ENCODE data around the gene SCAPER. TPM values are rescaled to one million over a fixed set of nuclear protein-coding genes. Genes with fewer than 3 reads are reported as not detected.

SCAPER gene
- total and polyA plus RNA-seq, 2 of the 4 experiments (the other 2 are of a cell fraction) = 2.9 to 9.7 TPM

DNA sequence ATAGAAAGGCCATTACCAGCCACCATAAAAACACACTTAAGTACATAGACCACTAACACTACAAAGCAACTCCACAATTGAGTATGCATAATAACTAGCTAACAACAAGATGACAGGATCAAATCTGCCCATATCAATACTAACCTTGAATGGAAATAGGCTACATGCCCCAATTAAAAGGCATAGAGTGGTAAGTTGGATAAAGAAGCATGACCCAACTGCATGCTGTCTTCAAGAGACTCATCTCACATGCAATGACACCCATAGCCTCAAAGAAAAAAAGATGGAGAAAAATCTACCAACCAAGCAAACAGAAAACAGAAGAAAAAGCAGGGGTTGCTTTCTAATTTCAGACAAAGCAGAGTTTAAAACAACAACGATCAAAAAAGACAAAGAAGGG is 349.9 kb downstream of the SCAPER start:
- H4K8ac ChIP-seq (ENCODE audit: low read depth in 2 of 2, low read length in 2 of 2) = no peak overlapping the region
- H2AK9ac ChIP-seq (replicated peaks; ENCODE audit: low read depth, low read length, poor library complexity) = no peak overlapping the region
- no CpG with 5 or more reads among the region's 1 CpG for WGBS, 2 experiments (ENCODE audit: extremely low coverage in 2 of 2, insufficient read length in 1 of 2)
- no peak overlapping the region for H4K5ac ChIP-seq (ENCODE audit: low read depth, low read length)
- no peak overlapping the region for H3K56ac ChIP-seq (ENCODE audit: extremely low read depth, insufficient read depth, low read length)
- H2BK15ac ChIP-seq (ENCODE audit: low read depth, low read length) = no peak overlapping the region
- H3K4me1 ChIP-seq (ENCODE audit: control insufficient read depth, insufficient read depth, low read length) = no peaks in the 10 kb centered on the region
- intact Hi-C loops (cut with micrococcal nuclease) = no loop called here
- H3K27me3 ChIP-seq (ENCODE audit: control insufficient read depth, insufficient read depth, low read length) = no peaks in the 10 kb centered on the region
- dilution Hi-C loops (cut with HindIII; ENCODE audit: low sequenced_read_pairs, unreplicated experiment) = no loop called here
- H2BK5ac ChIP-seq (ENCODE audit: low read depth, low read length, poor library complexity, severe bottlenecking) = no peak overlapping the region
- no peak for DNase-seq
- H3K4ac ChIP-seq (ENCODE audit: low read depth, low read length) = no peak overlapping the region
- peaks cover 6% of the 10 kb centered on the region; the same call in 1 of the 2 replicates for H3K9me1 ChIP-seq (ENCODE audit: insufficient read depth, low read length)
- no peak overlapping the region for H3K4me2 ChIP-seq (ENCODE audit: low read depth, low read length)
- no peaks in the 10 kb centered on the region for H3K36me3 ChIP-seq (ENCODE audit: control insufficient read depth, insufficient read depth, low read length)
- H3K14ac ChIP-seq (replicated peaks; ENCODE audit: low read depth, low read length) = no peak overlapping the region
- no peak overlapping the region for H3K4me3 ChIP-seq (ENCODE audit: insufficient read depth, low read depth, low read length)
- no peak overlapping the region for H2AK5ac ChIP-seq (ENCODE audit: low read depth, low read length)
- no peak overlapping the region for H3K23ac ChIP-seq (ENCODE audit: low read depth, low read length)
- no peak overlapping the region for H3K27ac ChIP-seq (ENCODE audit: insufficient read depth, low read length)
- no TSS peak for BruUV-seq (replicated peaks)
- TF ChIP-seq BHLHE40 (IDR thresholded peaks at IDR 0.05; ENCODE audit: low read depth, low read length) = no peak
- no peak for TF ChIP-seq RFX5 (IDR thresholded peaks at IDR 0.05; ENCODE audit: low read depth, low read length)
- no peak for TF ChIP-seq MXI1 (IDR thresholded peaks at IDR 0.05; ENCODE audit: borderline replicate concordance, low read depth, low read length)
- no peak for TF ChIP-seq NFE2L2 (IDR thresholded peaks at IDR 0.05; ENCODE audit: low read depth, low read length)
- TF ChIP-seq MAZ (IDR thresholded peaks at IDR 0.05; ENCODE audit: borderline replicate concordance, low read depth, low read length) = no peak
- no peak overlapping the region for H4K91ac ChIP-seq (ENCODE audit: insufficient read depth, low read depth, low read length)
- in situ Hi-C loops (cut with MboI; ENCODE audit: low sequenced_read_pairs) = no loop called here
- no peak overlapping the region for H2BK20ac ChIP-seq (ENCODE audit: low read depth, low read length)
- H3K79me1 ChIP-seq (ENCODE audit: low read depth in 1 of 2, low read length in 2 of 2) = no peaks in the 10 kb centered on the region
- ATAC-seq (ENCODE audit: low read depth) = no peak
- H3K9ac ChIP-seq (ENCODE audit: low read depth, low read length) = no peak overlapping the region
- CTCF ChIA-PET = no interaction called here
- no peak overlapping the region for H2BK120ac ChIP-seq (ENCODE audit: low read depth, low read length)
- no peaks in the 10 kb centered on the region; the same call in 1 of the 2 replicates for H3K9me3 ChIP-seq (ENCODE audit: control insufficient read depth, insufficient read depth, low read length)
- POLR2A ChIA-PET (ENCODE audit: unreplicated experiment) = no interaction called here
- 0 out of 2 replicates have a peak, but pooled peaks cover 4% of the 10 kb centered on the region for H4K20me1 ChIP-seq (ENCODE audit: insufficient read depth, low read length)
- H2AFZ ChIP-seq (replicated peaks; ENCODE audit: low read length, poor library complexity) = no peak overlapping the region
- H3K18ac ChIP-seq (ENCODE audit: low read depth, low read length) = no peak overlapping the region
